GM12878 (cell line): Measurements from ENCODE around the gene NRBP1. TPM values are rescaled to one million over a fixed set of nuclear protein-coding genes. Genes with fewer than 3 reads are reported as not detected.

Experiments used
- ATAC-seq: fragments of 200-7000 bp; cut with Tn5 transposase; 3 replicates; pipeline ENCODE4 v1.9.1; 2020; ENCODE audit warnings: mild to moderate bottlenecking, moderate library complexity
- BruUV-seq: library from RNA; stranded (reverse); fragments of 400-500 nt; replicated peaks from 2 replicates; lab custom pipeline; 2021; lab: Mats Ljungman, UMichigan
- CTCF ChIA-PET: fragments of 300-600 bp; sonication (Branson Sonifier 250); formaldehyde crosslinking; extraction: SDS; loops from one replicate; lab custom pipeline; 2021; ENCODE audit warnings: inconsistent platforms; lab: Yijun Ruan, JAX
- POLR2A ChIA-PET: fragments of 350-600 bp; formaldehyde crosslinking; extraction: SDS; loops from one replicate; lab custom pipeline; 2021; ENCODE audit warnings: inconsistent platforms; lab: Charles Lee
- RAD21 ChIA-PET: fragments of 300-600 bp; sonication (Branson Sonifier 250); formaldehyde crosslinking; loops from one replicate; lab custom pipeline; 2023; ENCODE audit warnings: antibody characterized with exemption; ENCODE audit not compliant: unreplicated experiment; lab: Charles Lee
- SMC1A ChIA-PET: fragments of 300-600 bp; sonication (Branson Sonifier 250); formaldehyde crosslinking; loops from one replicate; lab custom pipeline; 2023; ENCODE audit not compliant: unreplicated experiment, uncharacterized antibody; lab: Charles Lee
- DNase-seq: peaks from one replicate; pipeline ENCODE4 v3.0.0-alpha.2; 2011; ENCODE audit warnings: low read depth, low spot score
- FAIRE-seq: peaks from 3 replicates; lab custom pipeline; 2011; peaks lifted over from hg19 to GRCh38; lab: Jason Lieb, UNC
- H2AFZ ChIP-seq: 2 replicates; pipeline ENCODE4 v1.6.0; 2011; ENCODE audit warnings: low read depth, low read length, control low read depth; ENCODE audit not compliant: control insufficient read depth
- H3K27ac ChIP-seq: 2 replicates; pipeline ENCODE4 v1.5.1; 2011; ENCODE audit warnings: control low read depth; ENCODE audit not compliant: control insufficient read depth, insufficient read depth
- H3K27me3 ChIP-seq, 2 experiments: replicated peaks in 1 of 2; 2 replicates each; pipeline versions ENCODE4 v1.6.0 to v1.6.1; 2011; ENCODE audit warnings: low read length in 1 of 2; ENCODE audit not compliant: control insufficient read depth in 2 of 2, insufficient read depth in 2 of 2
- H3K36me3 ChIP-seq, 2 experiments: 2 replicates each; pipeline ENCODE4 v1.5.1; 2011; ENCODE audit warnings: low read length in 1 of 2; ENCODE audit not compliant: control insufficient read depth in 2 of 2, insufficient read depth in 2 of 2
- H3K4me1 ChIP-seq: 2 replicates; pipeline ENCODE4 v1.6.1; 2011; ENCODE audit warnings: mild to moderate bottlenecking, low read length, moderate library complexity, mixed read lengths; ENCODE audit not compliant: control insufficient read depth, insufficient read depth
- H3K4me2 ChIP-seq: 2 replicates; pipeline ENCODE4 v1.6.0; 2011; ENCODE audit warnings: control low read depth; ENCODE audit not compliant: control insufficient read depth, insufficient read depth
- H3K4me3 ChIP-seq: fragments of 200-600 bp; sonication (generic); 2 replicates; pipeline ENCODE4 v1.5.1; 2016
- H3K79me2 ChIP-seq: 2 replicates; pipeline ENCODE4 v1.6.0; 2011; ENCODE audit warnings: low read length; ENCODE audit not compliant: control insufficient read depth, insufficient read depth
- H3K9ac ChIP-seq: 2 replicates; pipeline ENCODE4 v1.8.0; 2011; ENCODE audit warnings: low read length, control low read depth, mixed read lengths; ENCODE audit not compliant: control insufficient read depth, insufficient read depth
- H3K9me3 ChIP-seq: replicated peaks from 3 replicates; pipeline ENCODE4 v1.5.1; 2011; ENCODE audit warnings: mild to moderate bottlenecking, low read length; ENCODE audit not compliant: control insufficient read depth, insufficient read depth
- H4K20me1 ChIP-seq: 2 replicates; pipeline ENCODE4 v1.6.0; 2011; ENCODE audit not compliant: control insufficient read depth, insufficient read depth
- CREM ChIP-seq: IDR thresholded peaks from 2 replicates; pipeline ENCODE4 v1.6.1; 2014; ENCODE audit warnings: antibody characterized with exemption, low read depth
- EED ChIP-seq: sonication (generic); IDR thresholded peaks from 2 replicates; pipeline ENCODE4 v1.6.1; 2016; ENCODE audit warnings: antibody characterized with exemption, low read depth
- LARP7 ChIP-seq: fragments of 450-650 bp; IDR thresholded peaks from 2 replicates; pipeline ENCODE4 v1.6.1; 2017; ENCODE audit warnings: mild to moderate bottlenecking
- MEF2B ChIP-seq: fragments of 450-650 bp; IDR thresholded peaks from 2 replicates; pipeline ENCODE4 v1.6.1; 2018; ENCODE audit warnings: mild to moderate bottlenecking, moderate library complexity; ENCODE audit not compliant: partially characterized antibody, poor library complexity, severe bottlenecking
- MTA3 ChIP-seq: IDR thresholded peaks from 2 replicates; pipeline ENCODE4 v1.6.1; 2012; ENCODE audit warnings: low read length, inconsistent platforms, borderline replicate concordance
- MYB ChIP-seq: fragments of 150-350 bp; IDR thresholded peaks from 2 replicates; pipeline ENCODE4 v1.6.1; 2014; ENCODE audit warnings: mild to moderate bottlenecking, low read depth, low read length, borderline replicate concordance
- NR2C1 ChIP-seq: fragments of 450-650 bp; IDR thresholded peaks from 2 replicates; pipeline ENCODE4 v1.6.1; 2017; ENCODE audit warnings: antibody characterized with exemption, mild to moderate bottlenecking, moderate library complexity
- PAX8 ChIP-seq: fragments of 450-650 bp; IDR thresholded peaks from 2 replicates; pipeline ENCODE4 v1.6.1; 2017; ENCODE audit warnings: mild to moderate bottlenecking, moderate library complexity
- RB1 ChIP-seq: fragments of 450-650 bp; formaldehyde crosslinking; IDR thresholded peaks from 2 replicates; pipeline ENCODE4 v1.6.1; 2017; ENCODE audit warnings: mild to moderate bottlenecking, borderline replicate concordance
- SKIL ChIP-seq: fragments of 450-650 bp; IDR thresholded peaks from 2 replicates; pipeline ENCODE4 v1.6.1; 2017; ENCODE audit warnings: mild to moderate bottlenecking, low read depth, inconsistent platforms; ENCODE audit not compliant: poor library complexity, severe bottlenecking
- STAT1 ChIP-seq: fragments of 450-650 bp; conservative IDR thresholded peaks from 2 replicates; pipeline ENCODE4 v1.6.1; 2014; ENCODE audit warnings: antibody characterized with exemption, mild to moderate bottlenecking
- TBL1XR1 ChIP-seq: IDR thresholded peaks from 2 replicates; pipeline ENCODE4 v1.6.1; 2012; ENCODE audit warnings: low read depth, low read length, improper control_type of control experiment
- TCF3 ChIP-seq: IDR thresholded peaks from 2 replicates; pipeline ENCODE4 v1.6.1; 2012; ENCODE audit warnings: low read depth, mild to moderate bottlenecking, low read length, borderline replicate concordance; ENCODE audit not compliant: insufficient read depth
- USF1 ChIP-seq: IDR thresholded peaks from 2 replicates; pipeline ENCODE4 v1.6.1; 2011; ENCODE audit warnings: borderline replicate concordance, low read depth, mild to moderate bottlenecking, moderate library complexity, mixed read lengths, low read length; ENCODE audit not compliant: insufficient read depth; ENCODE audit errors: extremely low read length
- WRNIP1 ChIP-seq: IDR thresholded peaks from 2 replicates; pipeline ENCODE4 v1.6.1; 2011; ENCODE audit warnings: low read depth, low read length, improper control_type of control experiment, borderline replicate concordance
- WGBS: methylation state at CpG from one replicate; pipeline ENCODE4 v1.1.6; 2016; ENCODE audit warnings: low lambda C conversion rate; ENCODE audit not compliant: insufficient replicate concordance, insufficient coverage; ENCODE audit errors: missing lambda C conversion rate; 5-methylcytosine and 5-hydroxymethylcytosine counted together
- in situ Hi-C: fragments of 300-500 bp; cut with MboI; formaldehyde crosslinking; loops from 9 replicates; pipeline ENCODE4 v1.14.3; 2018; ENCODE audit warnings: mixed read lengths
- intact Hi-C: fragments of 100-400 bp; cut with micrococcal nuclease; formaldehyde crosslinking; loops from one replicate; pipeline ENCODE4 v1.14.2; 2022; ENCODE audit not compliant: unreplicated experiment
- polyA plus RNA-seq, 11 experiments: library from polyadenylated mRNA; depleted of rRNA in 4 of 11; unstranded in 6 of 11; stranded (reverse) in 5 of 11; fragments of >200 nt; fragmentation: Nextera tagmentation in 4 of 11; fragmentation: Illumina TruSeq in 1 of 11; extraction: Ambion mirVana in 4 of 11; extraction: Trizol in 1 of 11; gene quantifications; 1 replicate in 1 of 11; 2 replicates in 10 of 11; pipeline versions ENCODE4 v1.2.1 to v1.2.3, GENCODE V29; 2011 to 2016; ENCODE audit warnings: inconsistent platforms in 2 of 11, missing spikeins in 2 of 11, low read depth in 1 of 11
- total RNA-seq, 4 experiments: library from RNA; depleted of rRNA in 3 of 4; stranded (reverse); fragments of >200 nt in 3 of 4; fragmentation: Illumina TruSeq in 1 of 4; extraction: Trizol in 1 of 4; gene quantifications; 2 replicates each; pipeline versions ENCODE4 v1.2.1 to v1.2.3, GENCODE V29; 2013 to 2021

Gene NRBP1
- total and polyA plus RNA-seq, 10 of the 15 experiments (the other 5 are each of a cell fraction or from before 2014, with no cell fraction given): 5.7 to 136 (median 66.1) TPM

- TF ChIP-seq EED: no peak
- TF ChIP-seq USF1: no peak
- no peak for TF ChIP-seq MYB
- TF ChIP-seq STAT1: no peak
- TF ChIP-seq TBL1XR1: no peak
These were observed 57.1 kb downstream of the NRBP1 start (continued) for GRCh38 chr2:27485496-27485895.

GRCh38 chr2:27489118-27489497, 60.7 kb downstream of the NRBP1 start:
- no TSS peak for BruUV-seq
- RAD21 ChIA-PET: no interaction called here

More at GRCh38 chr2:27489118-27489497, 60.7 kb downstream of the NRBP1 start:
- Histone ChIP-seq H3K27me3 (peaks cover 0 to under 1% of the 10 kb centered on the region in 2 experiments; a peak in 2 of 4 replicates), H3K4me1 (peaks cover 3% of the 10 kb centered on the region; the same call in 1 of the 2 replicates), H3K4me3 (peak overlapping the region; percentile 65), H3K4me2 (peak overlapping the region; percentile 77), H3K27ac (no peak overlapping the region), H3K36me3 (no peaks in the 10 kb centered on the region), H3K9ac (0 out of 2 replicates have a peak overlapping the region, but pooled peaks have one; percentile 7), H4K20me1 (no peaks in the 10 kb centered on the region), H3K9me3 (no peaks in the 10 kb centered on the region), H3K79me2 (no peaks in the 10 kb centered on the region), H2AFZ (peak overlapping the region; percentile 96)
- TF ChIP-seq PAX8: no peak
- no peak for TF ChIP-seq TCF3
- 0 out of 2 replicates have a peak, but pooled peaks have one; percentile 25 for TF ChIP-seq LARP7
- no peak for TF ChIP-seq NR2C1
- TF ChIP-seq SKIL: no peak
- no peak for TF ChIP-seq MTA3
- no peak for TF ChIP-seq CREM
- TF ChIP-seq MEF2B: peak; percentile 9
- no peak for TF ChIP-seq WRNIP1
- no peak for TF ChIP-seq RB1
- in situ Hi-C loops (no loop called here), intact Hi-C loops (loop anchor here (10.0 kb wide), 1 partner anchor 176 kb away; the partner anchor contains the start of genes SLC4A1AP and SUPT7L)
- ChIA-PET SMC1A (no interaction called here), POLR2A (no interaction called here), CTCF (interaction anchor here (0.6 kb wide), 2 partner anchors 156 to 1541 kb away, joined by 3 to 5 read pairs; no protein-coding TSS in a partner anchor)
- ATAC-seq (peak; percentile 18), DNase-seq (no peak), FAIRE-seq (no peak)
- under 1% methylated on average over 11 of the region's 11 CpGs for WGBS
